ENCODE measurements around the gene IZUMO4. TPM values are rescaled to one million over a fixed set of nuclear protein-coding genes. Genes with fewer than 3 reads are reported as not detected.
"Not testable (repeated sequence)": the region's sequence is repeated elsewhere in the genome, so short reads cannot be mapped to it uniquely, and the experiment has no call there.

IZUMO4 gene
- total and polyA plus RNA-seq, 9 donors: 1.8 to 31.7 (median 10.7) TPM

DNA sequence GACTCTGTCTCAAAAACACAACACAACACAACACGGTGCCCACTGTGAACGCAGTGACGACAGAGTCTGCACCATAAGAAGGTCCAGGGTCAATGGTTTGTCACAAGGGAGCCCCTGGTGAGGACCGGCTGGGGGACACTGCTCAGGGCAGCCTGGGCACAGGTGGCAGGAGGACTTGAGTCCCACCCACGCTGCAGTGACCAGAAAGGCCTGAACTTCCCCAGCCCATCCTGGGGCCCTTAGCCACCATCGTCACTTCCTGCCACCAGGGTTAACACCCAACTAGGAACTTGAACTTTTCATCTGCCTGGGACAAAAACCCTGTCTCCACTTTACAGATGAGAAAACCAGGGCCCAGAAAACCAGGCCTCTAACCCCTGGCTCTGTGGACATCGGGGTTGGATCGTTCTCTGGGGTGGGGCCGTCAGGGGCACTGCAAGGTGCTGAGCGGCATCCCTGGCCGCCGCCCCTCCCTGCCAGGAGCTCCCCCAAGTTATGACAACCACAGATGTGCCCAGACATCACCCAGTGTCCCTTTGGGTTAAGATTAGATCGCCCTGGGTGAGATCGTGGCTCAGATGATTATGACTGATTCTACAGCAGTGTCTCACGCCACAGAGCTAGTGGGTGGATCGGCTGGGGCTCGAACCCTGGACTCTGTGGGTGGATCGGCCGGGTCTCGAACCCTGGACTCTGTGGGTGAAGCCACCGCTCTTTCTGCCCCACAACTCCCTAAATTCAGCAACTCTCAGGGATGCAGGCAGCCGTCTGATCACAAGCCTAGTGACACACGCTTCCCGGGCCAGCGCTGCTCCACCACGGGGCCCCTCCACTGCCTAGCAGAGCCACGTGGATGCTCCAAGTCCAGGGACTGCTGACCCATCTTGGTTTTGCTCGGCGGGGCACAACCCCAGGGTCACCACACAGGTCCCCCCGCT lies 14.6 kb upstream of the IZUMO4 start:
- H3K27me3 ChIP-seq: no peaks in the 10 kb centered on the region
- no peaks in the 10 kb centered on the region for H3K4me1 ChIP-seq (ENCODE audit: insufficient read depth)
- DNase-seq: no peak
- intact Hi-C loops (cut with DNase I): no loop called here
- no peak overlapping the region for H3K27ac ChIP-seq
- WGBS, 3 donors: 84 to 87% (median 87%) methylated on average over 30 of the region's 30 CpGs
- H3K4me3 ChIP-seq: no peak overlapping the region
- H3K36me3 ChIP-seq: no peaks in the 10 kb centered on the region
- H3K9me3 ChIP-seq: no peaks in the 10 kb centered on the region
- TF ChIP-seq, protein P1, sequence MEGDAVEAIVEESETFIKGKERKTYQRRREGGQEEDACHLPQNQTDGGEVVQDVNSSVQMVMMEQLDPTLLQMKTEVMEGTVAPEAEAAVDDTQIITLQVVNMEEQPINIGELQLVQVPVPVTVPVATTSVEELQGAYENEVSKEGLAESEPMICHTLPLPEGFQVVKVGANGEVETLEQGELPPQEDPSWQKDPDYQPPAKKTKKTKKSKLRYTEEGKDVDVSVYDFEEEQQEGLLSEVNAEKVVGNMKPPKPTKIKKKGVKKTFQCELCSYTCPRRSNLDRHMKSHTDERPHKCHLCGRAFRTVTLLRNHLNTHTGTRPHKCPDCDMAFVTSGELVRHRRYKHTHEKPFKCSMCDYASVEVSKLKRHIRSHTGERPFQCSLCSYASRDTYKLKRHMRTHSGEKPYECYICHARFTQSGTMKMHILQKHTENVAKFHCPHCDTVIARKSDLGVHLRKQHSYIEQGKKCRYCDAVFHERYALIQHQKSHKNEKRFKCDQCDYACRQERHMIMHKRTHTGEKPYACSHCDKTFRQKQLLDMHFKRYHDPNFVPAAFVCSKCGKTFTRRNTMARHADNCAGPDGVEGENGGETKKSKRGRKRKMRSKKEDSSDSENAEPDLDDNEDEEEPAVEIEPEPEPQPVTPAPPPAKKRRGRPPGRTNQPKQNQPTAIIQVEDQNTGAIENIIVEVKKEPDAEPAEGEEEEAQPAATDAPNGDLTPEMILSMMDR (IDR thresholded peaks at IDR 0.05): no peak
- no peak for TF ChIP-seq POLR2A (IDR thresholded peaks at IDR 0.05)
- no peak for TF ChIP-seq EP300 (IDR thresholded peaks at IDR 0.05)

DNA sequence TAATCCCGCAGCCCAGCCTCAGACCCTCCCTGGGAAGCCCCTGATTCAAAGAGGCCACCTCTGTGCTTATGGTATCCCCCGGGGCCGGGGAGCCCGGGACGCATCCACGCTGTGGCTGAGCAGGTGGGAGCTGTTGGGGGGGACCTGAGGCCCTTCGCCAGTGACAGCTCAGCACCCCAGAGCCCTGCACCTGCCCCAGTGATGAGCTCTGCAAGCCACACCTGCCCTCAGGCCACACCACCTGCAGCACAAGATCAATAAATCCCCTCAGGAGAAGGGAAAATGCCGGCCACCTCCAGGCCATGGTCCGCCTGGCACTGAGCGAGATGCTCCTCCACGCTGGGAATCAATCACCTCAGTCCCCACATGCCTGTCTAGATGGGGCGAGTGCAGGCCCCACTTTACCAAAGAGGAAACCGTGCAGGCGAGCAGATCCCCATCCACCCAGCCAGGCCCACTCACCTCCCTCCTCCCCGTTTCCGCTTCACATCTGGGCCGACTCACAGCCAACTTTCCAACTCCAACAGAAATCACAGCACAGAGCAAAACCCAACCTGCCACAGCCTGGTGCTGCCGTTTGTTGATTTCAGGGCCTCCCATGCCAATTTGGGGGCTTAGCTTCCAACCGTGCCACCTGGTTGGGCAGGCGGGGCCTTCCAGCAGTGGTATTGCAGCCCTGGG lies 13.4 kb upstream of the IZUMO4 start:
- TF ChIP-seq EP300 (IDR thresholded peaks at IDR 0.05): no peak
- TF ChIP-seq, protein P1 (IDR thresholded peaks at IDR 0.05): no peak
- TF ChIP-seq POLR2A (IDR thresholded peaks at IDR 0.05): no peak
- DNase-seq: no peak
- WGBS, 3 donors: 73 to 78% (median 76%) methylated on average over 20 of the region's 20 CpGs
- H3K27ac ChIP-seq: peak overlapping the region in 1 of 2 donors; percentile 19
- H3K27me3 ChIP-seq: no peaks in the 10 kb centered on the region
- H3K4me3 ChIP-seq: no peak overlapping the region
- no peaks in the 10 kb centered on the region for H3K36me3 ChIP-seq
- no peaks in the 10 kb centered on the region for H3K9me3 ChIP-seq
- H3K4me1 ChIP-seq (ENCODE audit: insufficient read depth): no peaks in the 10 kb centered on the region
- intact Hi-C loops (cut with DNase I): no loop called here

DNA sequence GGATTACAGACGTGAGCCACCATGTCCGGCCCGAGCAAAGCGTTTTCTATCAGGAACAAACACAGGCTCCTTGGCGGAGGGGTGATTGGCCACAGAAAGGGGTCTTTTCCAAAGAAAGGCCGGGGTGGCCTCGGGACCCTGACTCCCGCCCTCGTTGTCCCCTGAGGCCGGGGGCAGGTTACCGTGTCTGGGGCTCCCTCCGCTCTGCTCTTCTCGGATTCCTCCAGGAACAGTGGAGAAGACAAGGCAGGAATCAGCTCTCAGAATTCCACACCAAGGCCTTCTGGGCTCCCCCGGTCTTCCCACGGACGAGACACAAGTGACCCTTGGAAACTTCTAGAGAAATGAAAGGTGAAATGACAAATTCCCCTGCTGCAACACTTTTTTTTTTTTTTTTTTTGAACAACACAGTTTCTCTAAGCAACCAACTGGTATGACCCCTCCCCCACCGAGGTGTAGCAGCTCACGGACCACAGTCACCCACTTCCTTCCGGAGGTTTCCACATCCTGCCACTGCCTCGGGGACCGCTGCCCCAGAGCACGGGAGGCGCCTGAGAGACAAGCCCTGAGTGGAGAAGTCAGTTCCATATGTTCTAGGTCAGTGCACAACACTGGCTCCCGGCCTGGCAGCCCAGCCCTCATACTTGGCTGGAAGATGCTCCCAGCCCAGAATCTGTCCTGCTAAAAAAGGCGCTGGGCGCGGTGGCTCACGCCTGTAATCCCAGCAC lies 11.6 kb upstream of the IZUMO4 start:
- Histone ChIP-seq H3K9me3 (no peaks in the 10 kb centered on the region), H3K36me3 (no peaks in the 10 kb centered on the region), H3K27me3 (no peaks in the 10 kb centered on the region), H3K4me1 (ENCODE audit: insufficient read depth) (no peaks in the 10 kb centered on the region), H3K27ac (no peak overlapping the region), H3K4me3 (no peak overlapping the region)
- DNase-seq: no peak
- WGBS, 3 donors: 76 to 81% (median 80%) methylated on average over 28 of the region's 28 CpGs
- no peak for TF ChIP-seq EP300 (IDR thresholded peaks at IDR 0.05)
- intact Hi-C loops (cut with DNase I): no loop called here

DNA sequence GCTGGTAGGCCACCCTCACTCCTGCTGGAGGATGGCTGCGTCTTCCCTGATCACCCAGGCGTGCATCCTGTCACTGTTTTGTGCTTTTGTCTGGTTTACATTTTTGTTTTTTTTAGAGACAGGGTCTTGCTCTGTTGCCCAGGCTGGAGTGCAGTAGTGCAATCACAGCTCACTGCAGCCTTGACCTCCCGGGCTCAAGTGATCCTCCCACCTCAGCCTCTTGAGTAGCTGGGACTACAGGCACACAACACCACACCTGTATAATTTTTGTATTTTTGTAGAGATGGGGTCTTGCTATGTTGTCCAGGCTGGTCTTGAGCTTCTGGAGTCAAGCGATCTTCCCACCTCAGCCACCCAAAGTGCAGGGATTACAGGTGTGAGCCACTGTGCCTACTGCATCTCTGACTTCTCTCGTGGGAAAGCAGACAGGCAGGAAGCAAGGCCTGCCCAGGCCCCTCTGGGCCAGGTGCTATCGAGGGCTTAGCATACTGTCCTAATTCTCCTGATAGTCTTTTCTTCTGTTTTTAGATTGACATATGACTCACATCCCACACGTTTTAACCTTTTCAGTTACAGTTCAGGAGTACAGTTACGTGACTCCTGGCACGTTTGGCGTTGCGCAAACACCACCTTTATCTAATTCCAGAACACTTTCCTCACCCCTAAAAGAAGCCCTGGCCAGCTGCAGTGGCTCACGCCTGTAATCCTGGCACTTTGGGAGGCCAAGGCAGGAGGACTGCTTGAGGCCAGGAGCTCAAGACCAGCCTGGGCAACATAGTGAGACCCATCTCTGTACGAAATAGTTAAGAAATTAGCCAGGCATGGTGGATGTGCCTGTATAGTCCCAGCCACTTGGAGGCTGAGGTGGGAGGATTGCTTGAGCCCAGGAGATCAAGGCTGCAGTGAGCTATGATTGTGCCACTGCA lies 9.8 kb upstream of the IZUMO4 start:
- H3K27ac ChIP-seq; H3K36me3 ChIP-seq; H3K27me3 ChIP-seq; H3K9me3 ChIP-seq; intact Hi-C loops (cut with DNase I); H3K4me3 ChIP-seq; H3K4me1 ChIP-seq (ENCODE audit: insufficient read depth); DNase-seq: not testable (repeated sequence)
- WGBS, 3 donors: 71 to 79% (median 78%) methylated on average over 13 of the region's 13 CpGs
